B cell (primary cell): ENCODE results near the gene PGBD5. TPM values are rescaled to one million over a fixed set of nuclear protein-coding genes. Genes with fewer than 3 reads are reported as not detected.

Source experiments
- ATAC-seq: fragments of 200-7000 bp; cut with Tn5 transposase; one replicate; pipeline ENCODE4 v1.10.0; 2021; ENCODE audit warnings: low read depth, mild to moderate bottlenecking, moderate number of reproducible peaks, moderate library complexity
- CTCF ChIA-PET: fragments of 350-600 bp; sonication (Branson Sonifier 250); formaldehyde crosslinking; loops from one replicate; lab custom pipeline; 2021; ENCODE audit warnings: antibody characterized with exemption, inconsistent platforms; lab: Charles Lee
- POLR2A ChIA-PET: fragments of 350-600 bp; sonication (Branson Sonifier 250); formaldehyde crosslinking; loops from one replicate; lab custom pipeline; 2021; ENCODE audit warnings: antibody characterized with exemption; lab: Charles Lee
- DNase-seq: peaks from one replicate; pipeline ENCODE4 v3.0.0; 2013
- H2AFZ ChIP-seq: 2 replicates; pipeline ENCODE4 v1.6.1; 2012; ENCODE audit warnings: mild to moderate bottlenecking, low read depth, low read length; ENCODE audit not compliant: insufficient read depth, poor library complexity, severe bottlenecking
- H3K27ac ChIP-seq, 2 donors: 1 replicate in 1 of 2; 2 replicates in 1 of 2; pipeline ENCODE4 v1.5.1; 2012 to 2013; ENCODE audit warnings: low read length in 2 of 2, mild to moderate bottlenecking in 2 of 2, moderate library complexity in 1 of 2
- H3K27me3 ChIP-seq, 4 experiments: fragments of 200-600 bp in 1 of 4; sonication (generic) in 1 of 4; replicated peaks in 1 of 4; 1 replicate in 2 of 4; 2 replicates in 2 of 4; pipeline versions ENCODE4 v1.6.1 to v1.7.0; 2013 to 2016; ENCODE audit warnings: low read length in 3 of 4, mild to moderate bottlenecking in 2 of 4, mixed read lengths in 1 of 4, moderate library complexity in 1 of 4; ENCODE audit not compliant: insufficient read depth in 4 of 4, control insufficient read depth in 3 of 4; ENCODE audit errors: control extremely low read depth in 1 of 4
- H3K36me3 ChIP-seq, 2 experiments: replicated peaks in 1 of 2; 1 replicate in 1 of 2; 2 replicates in 1 of 2; pipeline versions ENCODE4 v1.6.1 to v1.7.1; 2013; ENCODE audit warnings: low read length in 1 of 2; ENCODE audit not compliant: insufficient read depth in 2 of 2, control insufficient read depth in 1 of 2; ENCODE audit errors: control extremely low read depth in 1 of 2, extremely low read depth in 1 of 2
- H3K4me1 ChIP-seq, 2 donors: fragments of 200-600 bp in 1 of 2; sonication (generic) in 1 of 2; 1 replicate in 1 of 2; 2 replicates in 1 of 2; pipeline versions ENCODE4 v1.5.1 to v1.6.1; 2013 to 2017; ENCODE audit warnings: low read length in 2 of 2; ENCODE audit not compliant: control insufficient read depth in 2 of 2, insufficient read depth in 2 of 2
- H3K4me2 ChIP-seq: replicated peaks from 2 replicates; pipeline ENCODE3; 2012; ENCODE audit warnings: mild to moderate bottlenecking, low read depth, low read length; ENCODE audit not compliant: poor library complexity, severe bottlenecking
- H3K4me3 ChIP-seq, 5 experiments: fragments of 200-600 bp in 1 of 5; sonication (generic) in 1 of 5; 1 replicate in 3 of 5; 2 replicates in 2 of 5; pipeline versions ENCODE4 v1.5.1 to v1.7.0; 2011 to 2016; ENCODE audit warnings: low read length in 4 of 5, mild to moderate bottlenecking in 4 of 5, low read depth in 2 of 5, control low read depth in 1 of 5, moderate library complexity in 1 of 5; ENCODE audit not compliant: insufficient read depth in 1 of 5; ENCODE audit errors: control extremely low read depth in 1 of 5, extremely low read depth in 1 of 5
- H3K79me2 ChIP-seq: fragments of 200-600 bp; sonication (generic); one replicate; pipeline ENCODE4 v1.6.0; 2016; ENCODE audit warnings: low read length; ENCODE audit not compliant: control insufficient read depth, insufficient read depth
- H3K9ac ChIP-seq: fragments of 200-600 bp; sonication (generic); 2 replicates; pipeline ENCODE4 v1.6.1; 2017; ENCODE audit warnings: mild to moderate bottlenecking, low read length, moderate library complexity
- H3K9me3 ChIP-seq, 3 donors: one replicate each; pipeline versions ENCODE4 v1.6.1 to v1.7.1; 2013; ENCODE audit warnings: low read length in 2 of 3; ENCODE audit not compliant: control insufficient read depth in 2 of 3, insufficient read depth in 1 of 3; ENCODE audit errors: control extremely low read depth in 1 of 3
- H4K20me1 ChIP-seq: 2 replicates; pipeline ENCODE4 v1.6.0; 2012; ENCODE audit warnings: mild to moderate bottlenecking, low read length; ENCODE audit not compliant: insufficient read depth, control insufficient read depth, poor library complexity, severe bottlenecking
- H3K27ac Mint-ChIP-seq: one replicate; pipeline ENCODE4 v1.8.0; 2021; ENCODE audit warnings: mixed read lengths
- H3K27me3 Mint-ChIP-seq: one replicate; pipeline ENCODE4 v1.8.0; 2021; ENCODE audit warnings: mixed read lengths
- H3K4me1 Mint-ChIP-seq: one replicate; pipeline ENCODE4 v1.8.0; 2021; ENCODE audit warnings: mixed read lengths
- H3K4me3 Mint-ChIP-seq: one replicate; pipeline ENCODE4 v1.8.0; 2021; ENCODE audit warnings: mixed read lengths
- H3K9me3 Mint-ChIP-seq: one replicate; pipeline ENCODE4 v1.8.0; 2022; ENCODE audit warnings: mixed read lengths; ENCODE audit not compliant: insufficient read depth
- CTCF ChIP-seq: fragments of 200-600 bp; IDR thresholded peaks from one replicate; pipeline ENCODE4 v1.8.0; 2022; ENCODE audit warnings: antibody characterized with exemption, mild to moderate bottlenecking
- EZH2 ChIP-seq: IDR thresholded peaks from 2 replicates; pipeline ENCODE4 v1.6.1; 2012; ENCODE audit warnings: borderline replicate concordance, low read depth, mild to moderate bottlenecking, moderate library complexity, low read length; ENCODE audit not compliant: insufficient read depth, poor library complexity, severe bottlenecking
- WGBS: methylation state at CpG from one replicate; pipeline ENCODE4 v1.1.5; 2013; ENCODE audit warnings: missing lambda C conversion rate; ENCODE audit not compliant: insufficient coverage; 5-methylcytosine and 5-hydroxymethylcytosine counted together
- intact Hi-C: fragments of 100-400 bp; cut with micrococcal nuclease; formaldehyde crosslinking; loops from one replicate; pipeline ENCODE4 v1.10.0; 2022
- polyA plus RNA-seq: library from polyadenylated mRNA; depleted of rRNA; stranded (reverse); fragments of >200 nt; gene quantifications from 2 replicates; pipeline ENCODE4 v1.2.3, GENCODE V29; 2012
- total RNA-seq, 2 donors: library from RNA; stranded (reverse); fragments of 120-200 nt in 1 of 2; gene quantifications; 1 replicate in 1 of 2; 2 replicates in 1 of 2; pipeline versions ENCODE4 v1.2.3 to v1.2.4, GENCODE V29; 2013 to 2022

PGBD5 gene
- total and polyA plus RNA-seq, 2 donors (not counting 1 experiment from before 2014, with no cell fraction given), result 0.07 TPM; not detected in 1

DNA sequence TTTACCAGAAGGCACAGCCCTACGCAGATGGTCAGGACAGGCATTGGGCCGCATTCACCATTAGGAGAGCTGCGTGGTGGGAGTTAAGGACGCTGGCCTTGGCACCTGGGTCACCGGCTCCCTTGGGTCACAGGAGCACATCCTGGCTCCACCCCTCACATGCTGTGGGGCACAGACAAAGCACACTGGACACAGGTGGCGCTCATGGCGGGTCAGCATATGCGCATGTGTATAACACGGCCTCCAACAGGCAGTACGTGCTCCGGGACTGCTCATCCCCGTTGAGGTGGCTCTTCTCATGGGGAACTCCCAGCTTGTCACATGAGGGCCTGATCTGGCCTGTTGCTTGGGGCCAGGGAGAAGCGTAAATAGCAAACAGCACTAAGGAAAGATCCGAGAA is 25.0 kb downstream of the PGBD5 start:
- intact Hi-C loops, result no loop called here
- no peak overlapping the region for H3K9ac ChIP-seq
- H3K4me3 ChIP-seq, result no peak overlapping the region
- no peak overlapping the region for H2AFZ ChIP-seq
- ATAC-seq, result no peak
- H3K4me2 ChIP-seq, result no peak overlapping the region
- peaks cover 36% of the 10 kb centered on the region for H3K27me3 Mint-ChIP-seq
- no peaks in the 10 kb centered on the region for H3K36me3 ChIP-seq
- H3K79me2 ChIP-seq, result no peaks in the 10 kb centered on the region
- H3K4me3 Mint-ChIP-seq, result no peak overlapping the region
- no peaks in the 10 kb centered on the region for H3K9me3 Mint-ChIP-seq
- ChIA-PET POLR2A (no interaction called here), CTCF (no interaction called here)
- H3K4me1 ChIP-seq, result no peaks in the 10 kb centered on the region
- H4K20me1 ChIP-seq, result no peaks in the 10 kb centered on the region
- WGBS, result 92% methylated on average over 14 of the region's 14 CpGs
- no peak for TF ChIP-seq CTCF
- TF ChIP-seq EZH2, result no peak
- peaks cover 0 to 20% (median 7%) of the 10 kb centered on the region in 4 experiments for H3K27me3 ChIP-seq
- H3K27ac Mint-ChIP-seq, result no peak overlapping the region
- H3K4me1 Mint-ChIP-seq, result no peaks in the 10 kb centered on the region
- DNase-seq, result no peak
- H3K27ac ChIP-seq, result no peak overlapping the region
- H3K9me3 ChIP-seq, result no peaks in the 10 kb centered on the region

- Histone ChIP-seq H3K79me2 (no peaks in the 10 kb centered on the region), H3K27me3 (peaks cover 0 to 20% (median 7%) of the 10 kb centered on the region in 4 experiments), H3K27ac (no peak overlapping the region), H2AFZ (no peak overlapping the region), H4K20me1 (no peaks in the 10 kb centered on the region), H3K9ac (no peak overlapping the region), H3K4me1 (no peaks in the 10 kb centered on the region), H3K9me3 (no peaks in the 10 kb centered on the region), H3K36me3 (no peaks in the 10 kb centered on the region), H3K4me3 (no peak overlapping the region), H3K4me2 (no peak overlapping the region)
- Mint-ChIP-seq H3K27me3 (peaks cover 36% of the 10 kb centered on the region), H3K4me3 (no peak overlapping the region), H3K27ac (no peak overlapping the region), H3K4me1 (no peaks in the 10 kb centered on the region), H3K9me3 (no peaks in the 10 kb centered on the region)
- TF ChIP-seq EZH2 (no peak), CTCF (no peak)
- DNase-seq (no peak), ATAC-seq (no peak)
- 81% methylated on average over 8 of the region's 8 CpGs for WGBS
- POLR2A ChIA-PET, result no interaction called here
- intact Hi-C loops, result no loop called here
- CTCF ChIA-PET, result no interaction called here
Measured at GRCh38 chr1:230400007-230400344, 26.2 kb downstream of the PGBD5 start.
